ENCODE measurements around the gene G6PC1.

GRCh38 chr17:42913981-42914617 is 13.5 kb downstream of the G6PC1 start:
- TF ChIP-seq CTCF (IDR thresholded peaks at IDR 0.05; ENCODE audit: borderline replicate concordance, extremely low read depth, low read length, poor library complexity, severe bottlenecking) (no peak), EZH2 (IDR thresholded peaks at IDR 0.05; ENCODE audit: borderline replicate concordance, low read depth, low read length, severe bottlenecking) (no peak)

Measured in DND-41 (cell line).